Coronary artery (tissue), 2 donors: ENCODE results near the gene DDX24.

ENCODE experiments used
- DNase-seq: peaks from one replicate; pipeline ENCODE4 v3.0.0-alpha.2; 2017; ENCODE audit warnings: low spot score
- H3K27ac ChIP-seq, 2 donors: fragments of 200-600 bp; sonication (generic); one replicate each; pipeline ENCODE4 v1.5.1; 2016 to 2019
- H3K4me3 ChIP-seq: fragments of 200-600 bp; sonication (generic); 2 replicates; pipeline ENCODE4 v1.5.1; 2016; ENCODE audit warnings: mild to moderate bottlenecking, moderate library complexity
- CTCF ChIP-seq: fragments of 200-600 bp; sonication (generic); IDR thresholded peaks from one replicate; pipeline ENCODE4 v1.5.1; 2019; ENCODE audit warnings: antibody characterized with exemption

The DDX24 gene

GRCh38 chr14:94043756-94044475 lies 37.1 kb downstream of the DDX24 start:
- TF ChIP-seq CTCF: no peak
- Histone ChIP-seq H3K27ac (no peak overlapping the region), H3K4me3 (no peak overlapping the region)
- DNase-seq: no peak

- Histone ChIP-seq H3K4me3 (no peak overlapping the region), H3K27ac (no peak overlapping the region)
- DNase-seq: no peak
- no peak for TF ChIP-seq CTCF
Measured at GRCh38 chr14:94043111-94043755, 37.8 kb downstream of the DDX24 start.

- no peak for TF ChIP-seq CTCF
- peak overlapping the region in 1 of 2 donors; percentile 5 for H3K27ac ChIP-seq
- no peak for DNase-seq
- no peak overlapping the region for H3K4me3 ChIP-seq
Measured at GRCh38 chr14:94042433-94043091, 38.4 kb downstream of the DDX24 start.

GRCh38 chr14:94041551-94042346 lies 39.3 kb downstream of the DDX24 start:
- Histone ChIP-seq H3K4me3 (no peak overlapping the region), H3K27ac (peak overlapping the region in 1 of 2 donors; percentile 5)
- DNase-seq: no peak
- no peak for TF ChIP-seq CTCF

- no peak overlapping the region for H3K27ac ChIP-seq
- H3K4me3 ChIP-seq: no peak overlapping the region
- TF ChIP-seq CTCF: no peak
- no peak for DNase-seq
Measured at GRCh38 chr14:94040796-94041195, 40.2 kb downstream of the DDX24 start.

- H3K27ac ChIP-seq: no peak overlapping the region
- no peak for DNase-seq
- TF ChIP-seq CTCF: no peak
- H3K4me3 ChIP-seq: no peak overlapping the region
Measured at GRCh38 chr14:94040247-94040646, 40.8 kb downstream of the DDX24 start.
